IMR-90 (cell line): Measurements from ENCODE around the gene STOML1. TPM values are rescaled to one million over a fixed set of nuclear protein-coding genes. Genes with fewer than 3 reads are reported as not detected.

Source experiments
- ATAC-seq: fragments of 200-7000 bp; cut with Tn5 transposase; 2 replicates; pipeline ENCODE4 v1.9.1; 2020; ENCODE audit warnings: low read depth, mild to moderate bottlenecking, moderate library complexity
- BruUV-seq: library from RNA; stranded (reverse); fragments of 400-500 nt; replicated peaks from 2 replicates; lab custom pipeline; 2021; lab: Mats Ljungman, UMichigan
- CTCF ChIA-PET: fragments of 300-600 bp; formaldehyde crosslinking; extraction: SDS; loops from one replicate; lab custom pipeline; 2021; ENCODE audit warnings: antibody characterized with exemption; lab: Yijun Ruan, JAX
- POLR2A ChIA-PET: fragments of 300-600 bp; sonication (Branson Sonifier 250); formaldehyde crosslinking; loops from one replicate; lab custom pipeline; 2022; ENCODE audit warnings: antibody characterized with exemption; ENCODE audit not compliant: unreplicated experiment; lab: Charles Lee
- DNase-seq: peaks from one replicate; pipeline ENCODE4 v3.0.0; 2013
- H2AFZ ChIP-seq: replicated peaks from 2 replicates; pipeline ENCODE3; 2013; ENCODE audit warnings: low read length, mild to moderate bottlenecking; ENCODE audit not compliant: poor library complexity
- H2AK5ac ChIP-seq: 2 replicates; pipeline ENCODE4 v1.6.1; 2013; ENCODE audit warnings: low read depth, low read length, inconsistent platforms
- H2AK9ac ChIP-seq: replicated peaks from 2 replicates; pipeline ENCODE3; 2013; ENCODE audit warnings: mild to moderate bottlenecking, low read depth, low read length, moderate library complexity; ENCODE audit not compliant: poor library complexity
- H2BK120ac ChIP-seq: 2 replicates; pipeline ENCODE4 v1.6.1; 2013; ENCODE audit warnings: low read depth, low read length, inconsistent platforms
- H2BK15ac ChIP-seq: 3 replicates; pipeline ENCODE4 v1.6.1; 2013; ENCODE audit warnings: low read depth, low read length, inconsistent platforms
- H2BK20ac ChIP-seq: 2 replicates; pipeline ENCODE4 v1.6.1; 2013; ENCODE audit warnings: low read depth, mild to moderate bottlenecking, inconsistent platforms, low read length, moderate library complexity
- H2BK5ac ChIP-seq: 2 replicates; pipeline ENCODE4 v1.6.1; 2013; ENCODE audit warnings: mild to moderate bottlenecking, low read depth, low read length, inconsistent platforms; ENCODE audit not compliant: poor library complexity, severe bottlenecking
- H3K14ac ChIP-seq: replicated peaks from 2 replicates; pipeline ENCODE4 v1.6.1; 2013; ENCODE audit warnings: low read depth, low read length, inconsistent platforms
- H3K18ac ChIP-seq: 2 replicates; pipeline ENCODE4 v1.6.1; 2013; ENCODE audit warnings: low read depth, low read length, control low read depth
- H3K23ac ChIP-seq: 2 replicates; pipeline ENCODE4 v1.6.1; 2013; ENCODE audit warnings: low read depth, low read length, inconsistent platforms
- H3K27ac ChIP-seq: 2 replicates; pipeline ENCODE4 v1.5.1; 2013; ENCODE audit warnings: mild to moderate bottlenecking, control low read depth, low read length; ENCODE audit not compliant: insufficient read depth
- H3K27me3 ChIP-seq: 2 replicates; pipeline ENCODE4 v1.6.1; 2013; ENCODE audit warnings: low read length; ENCODE audit not compliant: control insufficient read depth, insufficient read depth
- H3K36me3 ChIP-seq: 2 replicates; pipeline ENCODE4 v1.6.1; 2013; ENCODE audit warnings: low read length, mixed read lengths; ENCODE audit not compliant: control insufficient read depth, insufficient read depth
- H3K4ac ChIP-seq: 2 replicates; pipeline ENCODE4 v1.6.1; 2013; ENCODE audit warnings: low read depth, low read length, inconsistent platforms
- H3K4me1 ChIP-seq: 2 replicates; pipeline ENCODE4 v1.6.1; 2013; ENCODE audit warnings: low read length, mixed read lengths; ENCODE audit not compliant: control insufficient read depth, insufficient read depth
- H3K4me2 ChIP-seq: 2 replicates; pipeline ENCODE4 v1.6.1; 2013; ENCODE audit warnings: low read depth, mild to moderate bottlenecking, control low read depth, low read length, moderate library complexity
- H3K4me3 ChIP-seq: 2 replicates; pipeline ENCODE4 v1.5.1; 2013; ENCODE audit warnings: low read depth, mild to moderate bottlenecking, control low read depth, low read length, moderate library complexity; ENCODE audit not compliant: insufficient read depth
- H3K56ac ChIP-seq: 2 replicates; pipeline ENCODE4 v1.6.1; 2013; ENCODE audit warnings: low read length, inconsistent platforms; ENCODE audit not compliant: insufficient read depth; ENCODE audit errors: extremely low read depth
- H3K79me1 ChIP-seq, 2 experiments: 2 replicates each; pipeline ENCODE4 v1.6.1; 2013; ENCODE audit warnings: low read length in 2 of 2, inconsistent platforms in 1 of 2, low read depth in 1 of 2
- H3K9ac ChIP-seq: 2 replicates; pipeline ENCODE4 v1.6.1; 2013; ENCODE audit warnings: low read depth, low read length, control low read depth
- H3K9me1 ChIP-seq: 2 replicates; pipeline ENCODE4 v1.6.1; 2013; ENCODE audit warnings: low read length, inconsistent platforms; ENCODE audit not compliant: insufficient read depth
- H3K9me3 ChIP-seq: 2 replicates; pipeline ENCODE4 v1.6.1; 2013; ENCODE audit warnings: low read length; ENCODE audit not compliant: control insufficient read depth, insufficient read depth
- H4K20me1 ChIP-seq: 2 replicates; pipeline ENCODE4 v1.6.1; 2013; ENCODE audit warnings: low read length, inconsistent platforms; ENCODE audit not compliant: insufficient read depth
- H4K5ac ChIP-seq: 2 replicates; pipeline ENCODE4 v1.6.1; 2013; ENCODE audit warnings: mild to moderate bottlenecking, low read depth, low read length, control low read depth
- H4K8ac ChIP-seq, 2 experiments: 2 replicates each; pipeline ENCODE4 v1.6.1; 2013; ENCODE audit warnings: low read depth in 2 of 2, low read length in 2 of 2, control low read depth in 1 of 2, inconsistent platforms in 1 of 2
- H4K91ac ChIP-seq: 2 replicates; pipeline ENCODE4 v1.6.1; 2013; ENCODE audit warnings: low read depth, low read length, inconsistent platforms; ENCODE audit not compliant: insufficient read depth
- BHLHE40 ChIP-seq: fragments of 150-350 bp; IDR thresholded peaks from 2 replicates; pipeline ENCODE4 v1.6.1; 2016; ENCODE audit warnings: mild to moderate bottlenecking, low read depth, low read length
- CEBPB ChIP-seq: IDR thresholded peaks from 2 replicates; pipeline ENCODE4 v1.6.1; 2012; ENCODE audit warnings: low read depth, low read length, improper control_type of control experiment
- FOS ChIP-seq: fragments of 150-350 bp; IDR thresholded peaks from 2 replicates; pipeline ENCODE4 v1.6.1; 2016; ENCODE audit warnings: low read depth, low read length
- MAFK ChIP-seq: IDR thresholded peaks from 2 replicates; pipeline ENCODE4 v1.6.1; 2012; ENCODE audit warnings: low read depth, low read length, improper control_type of control experiment
- MAZ ChIP-seq: IDR thresholded peaks from 2 replicates; pipeline ENCODE4 v1.6.1; 2012; ENCODE audit warnings: low read depth, mild to moderate bottlenecking, low read length, improper control_type of control experiment, moderate library complexity, borderline replicate concordance
- MXI1 ChIP-seq: IDR thresholded peaks from 2 replicates; pipeline ENCODE4 v1.6.1; 2012; ENCODE audit warnings: low read depth, mild to moderate bottlenecking, low read length, moderate library complexity, borderline replicate concordance
- NFE2L2 ChIP-seq: fragments of 150-350 bp; IDR thresholded peaks from 2 replicates; pipeline ENCODE4 v1.6.1; 2016; ENCODE audit warnings: low read depth, mild to moderate bottlenecking, low read length
- RAD21 ChIP-seq: IDR thresholded peaks from 2 replicates; pipeline ENCODE4 v1.6.1; 2012; ENCODE audit warnings: low read length, improper control_type of control experiment
- RCOR1 ChIP-seq: IDR thresholded peaks from 2 replicates; pipeline ENCODE4 v1.6.1; 2012; ENCODE audit warnings: mild to moderate bottlenecking, low read length, improper control_type of control experiment; ENCODE audit not compliant: insufficient replicate concordance
- WGBS, 2 experiments: methylation state at CpG; one replicate each; pipeline versions ENCODE4 v1.1.5 to v1.1.7; 2013; ENCODE audit warnings: missing lambda C conversion rate in 2 of 2; ENCODE audit not compliant: insufficient read length in 1 of 2; ENCODE audit errors: extremely low coverage in 2 of 2; 5-methylcytosine and 5-hydroxymethylcytosine counted together
- dilution Hi-C: fragments of 300-500 bp; cut with HindIII; formaldehyde crosslinking; loops from one replicate; pipeline ENCODE4 v1.14.3; 2018; ENCODE audit warnings: low sequenced_read_pairs; ENCODE audit not compliant: unreplicated experiment
- in situ Hi-C: fragments of 300-500 bp; cut with MboI; formaldehyde crosslinking; loops from 3 replicates; pipeline ENCODE4 v1.14.3; 2019; ENCODE audit warnings: low sequenced_read_pairs, inconsistent platforms, mixed read lengths
- intact Hi-C: fragments of 100-400 bp; cut with micrococcal nuclease; formaldehyde crosslinking; loops from 2 replicates; pipeline ENCODE4 v1.10.0; 2022
- polyA plus RNA-seq, 3 experiments: library from polyadenylated mRNA; depleted of rRNA; stranded (reverse); fragments of >200 nt; gene quantifications; 2 replicates each; pipeline ENCODE4 v1.2.3, GENCODE V29; 2012; ENCODE audit warnings: low replicate concordance in 1 of 3
- total RNA-seq: library from RNA; depleted of rRNA; stranded (reverse); fragments of >200 nt; gene quantifications from 2 replicates; pipeline ENCODE4 v1.2.3, GENCODE V29; 2012
- TF ChIP-seq, protein P1 (sequence below): conservative IDR thresholded peaks from 2 replicates; pipeline ENCODE4 v1.5.1; 2012; ENCODE audit warnings: mild to moderate bottlenecking, low read depth, low read length, improper control_type of control experiment
- TF ChIP-seq, protein P2 (sequence below): fragments of 150-350 bp; IDR thresholded peaks from 2 replicates; pipeline ENCODE4 v1.6.1; 2016; ENCODE audit warnings: low read depth, mild to moderate bottlenecking, low read length, moderate library complexity, borderline replicate concordance
- TF ChIP-seq, protein P3 (sequence below): fragments of 150-350 bp; IDR thresholded peaks from 2 replicates; pipeline ENCODE4 v1.6.1; 2017; ENCODE audit warnings: mild to moderate bottlenecking, antibody characterized with exemption, low read length, low read depth

The STOML1 gene
- total and polyA plus RNA-seq, 2 of the 4 experiments (the other 2 are of a cell fraction) = 11.8 to 21.2 TPM

DNA sequence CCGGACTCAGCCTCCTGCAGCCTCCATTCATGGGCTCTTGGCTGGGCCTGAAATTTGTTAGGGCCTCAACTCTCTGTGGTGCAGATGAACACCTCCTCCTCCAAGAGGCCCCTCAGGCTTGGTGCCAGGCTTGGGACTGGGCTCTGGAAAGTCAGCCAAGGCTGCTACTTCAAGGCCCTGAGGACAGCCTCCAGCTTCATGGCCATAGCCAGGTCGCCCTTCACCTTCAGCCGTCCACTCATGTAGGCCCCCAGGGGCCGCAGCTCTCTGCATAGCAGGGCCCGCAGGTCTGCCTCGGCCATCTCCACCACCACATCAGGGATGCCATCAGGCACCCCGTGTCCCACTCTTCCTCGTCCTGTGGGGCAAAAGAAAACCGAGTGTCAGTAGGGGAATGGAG is 8.3 kb downstream of the STOML1 start:
- ATAC-seq (no peak), DNase-seq (no peak)
- peaks cover 0 to 20% of the 10 kb centered on the region in 2 experiments; a peak in 2 of 4 replicates for H3K79me1 ChIP-seq
- peak overlapping the region; percentile 97 for H2BK5ac ChIP-seq
- peaks cover 47% of the 10 kb centered on the region for H3K4me1 ChIP-seq
- H3K23ac ChIP-seq = peak overlapping the region; percentile 10; the same call in 1 of the 2 replicates
- no peaks in the 10 kb centered on the region for H4K20me1 ChIP-seq
- in situ Hi-C loops = no loop called here
- H4K5ac ChIP-seq = peak overlapping the region; percentile 92
- no TSS peak for BruUV-seq
- H2AK5ac ChIP-seq = peak overlapping the region; percentile 96
- peak overlapping the region; percentile 32; the same call in 1 of the 2 replicates for H3K56ac ChIP-seq
- 100% methylated on average over 1 of the region's 9 CpGs; no CpG with 5 or more reads in 1 of the 2 experiments for WGBS, 2 experiments
- H3K27ac ChIP-seq = peak overlapping the region; percentile 92
- TF ChIP-seq, protein P1, sequence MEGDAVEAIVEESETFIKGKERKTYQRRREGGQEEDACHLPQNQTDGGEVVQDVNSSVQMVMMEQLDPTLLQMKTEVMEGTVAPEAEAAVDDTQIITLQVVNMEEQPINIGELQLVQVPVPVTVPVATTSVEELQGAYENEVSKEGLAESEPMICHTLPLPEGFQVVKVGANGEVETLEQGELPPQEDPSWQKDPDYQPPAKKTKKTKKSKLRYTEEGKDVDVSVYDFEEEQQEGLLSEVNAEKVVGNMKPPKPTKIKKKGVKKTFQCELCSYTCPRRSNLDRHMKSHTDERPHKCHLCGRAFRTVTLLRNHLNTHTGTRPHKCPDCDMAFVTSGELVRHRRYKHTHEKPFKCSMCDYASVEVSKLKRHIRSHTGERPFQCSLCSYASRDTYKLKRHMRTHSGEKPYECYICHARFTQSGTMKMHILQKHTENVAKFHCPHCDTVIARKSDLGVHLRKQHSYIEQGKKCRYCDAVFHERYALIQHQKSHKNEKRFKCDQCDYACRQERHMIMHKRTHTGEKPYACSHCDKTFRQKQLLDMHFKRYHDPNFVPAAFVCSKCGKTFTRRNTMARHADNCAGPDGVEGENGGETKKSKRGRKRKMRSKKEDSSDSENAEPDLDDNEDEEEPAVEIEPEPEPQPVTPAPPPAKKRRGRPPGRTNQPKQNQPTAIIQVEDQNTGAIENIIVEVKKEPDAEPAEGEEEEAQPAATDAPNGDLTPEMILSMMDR = no peak
- TF ChIP-seq, protein P2, sequence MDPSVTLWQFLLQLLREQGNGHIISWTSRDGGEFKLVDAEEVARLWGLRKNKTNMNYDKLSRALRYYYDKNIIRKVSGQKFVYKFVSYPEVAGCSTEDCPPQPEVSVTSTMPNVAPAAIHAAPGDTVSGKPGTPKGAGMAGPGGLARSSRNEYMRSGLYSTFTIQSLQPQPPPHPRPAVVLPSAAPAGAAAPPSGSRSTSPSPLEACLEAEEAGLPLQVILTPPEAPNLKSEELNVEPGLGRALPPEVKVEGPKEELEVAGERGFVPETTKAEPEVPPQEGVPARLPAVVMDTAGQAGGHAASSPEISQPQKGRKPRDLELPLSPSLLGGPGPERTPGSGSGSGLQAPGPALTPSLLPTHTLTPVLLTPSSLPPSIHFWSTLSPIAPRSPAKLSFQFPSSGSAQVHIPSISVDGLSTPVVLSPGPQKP = no peak
- no peak for TF ChIP-seq MAZ
- no peak for TF ChIP-seq MAFK
- no peak for TF ChIP-seq BHLHE40
- no peak for TF ChIP-seq CEBPB
- TF ChIP-seq RAD21 = no peak
- TF ChIP-seq FOS = no peak
- TF ChIP-seq NFE2L2 = no peak
- TF ChIP-seq RCOR1 = no peak
- TF ChIP-seq, protein P3, sequence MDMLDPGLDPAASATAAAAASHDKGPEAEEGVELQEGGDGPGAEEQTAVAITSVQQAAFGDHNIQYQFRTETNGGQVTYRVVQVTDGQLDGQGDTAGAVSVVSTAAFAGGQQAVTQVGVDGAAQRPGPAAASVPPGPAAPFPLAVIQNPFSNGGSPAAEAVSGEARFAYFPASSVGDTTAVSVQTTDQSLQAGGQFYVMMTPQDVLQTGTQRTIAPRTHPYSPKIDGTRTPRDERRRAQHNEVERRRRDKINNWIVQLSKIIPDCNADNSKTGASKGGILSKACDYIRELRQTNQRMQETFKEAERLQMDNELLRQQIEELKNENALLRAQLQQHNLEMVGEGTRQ = no peak
- TF ChIP-seq MXI1 = no peak
- peak overlapping the region; percentile 48; the same call in 1 of the 3 replicates for H2BK15ac ChIP-seq
- H3K27me3 ChIP-seq = no peaks in the 10 kb centered on the region
- ChIA-PET CTCF (interaction anchor here (0.9 to 1.3 kb wide), 2 partner anchors 9 to 11 kb away, joined by 4 read pairs; partner anchors contain the start of gene STOML1), POLR2A (interaction anchor here (1.6 kb wide), 1 partner anchor 11 kb away, joined by 5 read pairs; the partner anchor contains the start of gene PML)
- peak overlapping the region; percentile 83 for H2BK120ac ChIP-seq
- intact Hi-C loops = no loop called here
- peak overlapping the region; percentile 63 to 94; a peak in 3 of 4 replicates for H4K8ac ChIP-seq
- H3K4me3 ChIP-seq = no peak overlapping the region
- no peak overlapping the region for H3K14ac ChIP-seq
- H2AK9ac ChIP-seq = peak overlapping the region; percentile 68
- no peaks in the 10 kb centered on the region for H3K36me3 ChIP-seq
- peak overlapping the region; percentile 80 for H3K18ac ChIP-seq
- H3K9ac ChIP-seq = 0 out of 2 replicates have a peak overlapping the region, but pooled peaks have one; percentile 4
- H3K9me1 ChIP-seq = peaks cover 33% of the 10 kb centered on the region
- H3K4ac ChIP-seq = peak overlapping the region; percentile 95
- H2AFZ ChIP-seq = peak overlapping the region; percentile 88
- peak overlapping the region; percentile 92 for H4K91ac ChIP-seq
- H3K4me2 ChIP-seq = no peak overlapping the region
- no peaks in the 10 kb centered on the region for H3K9me3 ChIP-seq
- peak overlapping the region; percentile 96 for H2BK20ac ChIP-seq
- dilution Hi-C loops = no loop called here
